ENCODE results near the gene OSMR. TPM values are rescaled to one million over a fixed set of nuclear protein-coding genes. Genes with fewer than 3 reads are reported as not detected.

Gene OSMR
- total RNA-seq, 2 donors from 2014 or later: 79.2 to 190 TPM

- Histone ChIP-seq H3K4me3 (no peak overlapping the region), H3K4me1 (ENCODE audit: control insufficient read depth in 1 of 2, low read depth in 2 of 2) (peaks cover 0 to 6% of the 10 kb centered on the region in 2 donors), H3K36me3 (peaks cover 30% of the 10 kb centered on the region), H3K27me3 (replicated peaks; ENCODE audit: insufficient read depth) (no peaks in the 10 kb centered on the region), H3K27ac (no peak overlapping the region), H3K9me3 (no peaks in the 10 kb centered on the region)
- DNase-seq (ENCODE audit: low spot score) (no peak), ATAC-seq (ENCODE audit: insufficient number of reproducible peaks, low FRiP score, low read depth) (no peak)
- no peak for TF ChIP-seq CTCF (IDR thresholded peaks at IDR 0.05)
Measured at GRCh38 chr5:38938973-38939372, 93.2 kb downstream of the OSMR start.

DNA sequence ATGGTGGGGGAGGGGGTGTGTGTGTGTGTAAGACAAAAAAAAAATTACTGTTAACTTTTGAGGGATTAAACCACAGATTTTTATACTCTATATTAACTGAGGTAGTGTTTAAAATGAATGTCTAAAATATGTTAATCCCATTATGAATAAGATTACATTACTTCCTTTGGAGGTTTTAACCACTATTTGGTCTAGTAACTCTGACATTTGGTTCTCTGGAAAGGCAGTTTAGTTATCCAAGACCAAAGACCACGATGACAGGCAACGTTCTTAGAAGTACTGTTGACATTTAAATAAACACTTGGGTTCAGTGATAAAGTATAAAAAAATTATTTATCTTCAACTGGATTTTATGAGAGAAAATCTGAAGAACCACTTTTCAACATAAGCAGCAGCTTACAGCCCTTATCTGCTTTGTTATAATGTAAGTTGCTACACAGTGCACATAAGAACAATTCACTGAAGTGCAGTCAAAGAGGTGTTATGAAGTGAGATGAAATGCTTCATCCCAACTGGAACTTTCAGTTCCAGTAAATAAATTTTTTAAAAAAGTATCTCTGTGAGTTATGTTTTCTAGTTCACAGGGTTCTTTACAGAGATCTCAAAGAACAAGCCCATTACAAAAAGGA is 94.5 kb downstream of the OSMR start:
- Histone ChIP-seq H3K9me3 (no peaks in the 10 kb centered on the region), H3K36me3 (peaks cover 39% of the 10 kb centered on the region), H3K27ac (no peak overlapping the region), H3K4me1 (ENCODE audit: control insufficient read depth in 1 of 2, low read depth in 2 of 2) (peaks cover 0 to 6% of the 10 kb centered on the region in 2 donors), H3K4me3 (no peak overlapping the region), H3K27me3 (replicated peaks; ENCODE audit: insufficient read depth) (no peaks in the 10 kb centered on the region)
- no peak for DNase-seq (ENCODE audit: low spot score)
- no peak for ATAC-seq (ENCODE audit: insufficient number of reproducible peaks, low FRiP score, low read depth)
- TF ChIP-seq CTCF (IDR thresholded peaks at IDR 0.05): no peak

DNA sequence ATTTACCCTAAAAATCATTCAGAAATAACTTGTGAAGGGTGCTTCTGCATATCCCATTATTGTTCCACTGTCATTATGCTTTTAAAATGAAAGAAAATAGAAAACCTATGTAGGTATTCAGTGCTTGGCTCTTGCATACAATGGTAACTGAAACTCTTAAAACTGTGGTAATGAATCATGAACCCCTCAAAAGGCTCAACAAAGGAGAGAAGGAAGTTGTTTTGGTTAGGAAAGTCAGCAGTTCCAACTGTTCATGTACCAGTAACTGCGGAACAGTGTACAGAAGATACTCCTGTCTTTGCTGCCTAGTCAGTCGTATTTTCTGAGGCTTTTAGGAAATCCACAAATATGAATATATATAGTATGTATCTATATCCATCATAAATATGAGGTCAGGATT is 96.1 kb downstream of the OSMR start:
- no peak for ATAC-seq (ENCODE audit: insufficient number of reproducible peaks, low FRiP score, low read depth)

GRCh38 chr5:38944282-38944681 is 98.5 kb downstream of the OSMR start:
- peaks cover 32% of the 10 kb centered on the region for H3K36me3 ChIP-seq
- no peak overlapping the region for H3K27ac ChIP-seq
- no peaks in the 10 kb centered on the region for H3K27me3 ChIP-seq (replicated peaks; ENCODE audit: insufficient read depth)
- no peaks in the 10 kb centered on the region for H3K4me1 ChIP-seq (ENCODE audit: control insufficient read depth in 1 of 2, low read depth in 2 of 2)
- no peak for TF ChIP-seq CTCF (IDR thresholded peaks at IDR 0.05)
- no peaks in the 10 kb centered on the region for H3K9me3 ChIP-seq
- DNase-seq (ENCODE audit: low spot score): no peak
- no peak for ATAC-seq (ENCODE audit: insufficient number of reproducible peaks, low FRiP score, low read depth)
- no peak overlapping the region for H3K4me3 ChIP-seq

More for the DNA sequence above, 96.1 kb downstream of the OSMR start:
- Histone ChIP-seq H3K27ac (no peak overlapping the region), H3K27me3 (replicated peaks; ENCODE audit: insufficient read depth) (no peaks in the 10 kb centered on the region), H3K4me1 (ENCODE audit: control insufficient read depth in 1 of 2, low read depth in 2 of 2) (peaks cover 0 to 6% of the 10 kb centered on the region in 2 donors), H3K36me3 (peaks cover 36% of the 10 kb centered on the region), H3K9me3 (no peaks in the 10 kb centered on the region), H3K4me3 (no peak overlapping the region)
- no peak for TF ChIP-seq CTCF (IDR thresholded peaks at IDR 0.05)
- no peak for DNase-seq (ENCODE audit: low spot score)

DNA sequence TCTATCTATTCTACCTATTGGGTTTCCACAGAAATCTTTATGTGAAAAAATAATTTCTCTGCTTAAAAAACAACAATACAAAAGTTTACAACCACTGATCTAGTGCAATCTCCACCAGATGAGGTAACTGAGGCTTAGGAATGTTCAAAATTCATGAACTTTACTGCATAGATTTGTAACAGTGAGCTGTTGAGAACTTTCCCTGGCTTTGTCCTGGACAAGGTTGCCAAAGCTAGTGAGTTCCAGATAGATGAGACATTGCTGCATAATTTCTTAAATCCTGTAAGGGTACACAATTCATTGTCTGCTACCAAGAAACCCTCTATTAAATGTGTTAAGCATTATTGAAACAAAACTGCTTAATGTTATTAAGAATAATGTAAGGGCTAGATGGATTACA is 102.7 kb downstream of the OSMR start:
- ATAC-seq (ENCODE audit: insufficient number of reproducible peaks, low FRiP score, low read depth) (no peak), DNase-seq (ENCODE audit: low spot score) (no peak)
- H3K4me1 ChIP-seq (ENCODE audit: control insufficient read depth in 1 of 2, low read depth in 2 of 2): no peaks in the 10 kb centered on the region
- no peak overlapping the region for H3K27ac ChIP-seq
- no peak overlapping the region for H3K4me3 ChIP-seq
- no peaks in the 10 kb centered on the region for H3K9me3 ChIP-seq
- peaks cover 44% of the 10 kb centered on the region for H3K36me3 ChIP-seq
- no peaks in the 10 kb centered on the region for H3K27me3 ChIP-seq (replicated peaks; ENCODE audit: insufficient read depth)
- TF ChIP-seq CTCF (IDR thresholded peaks at IDR 0.05): no peak
